Neural cell (in vitro differentiated cells): ENCODE results near the gene ATP6V1F. TPM values are rescaled to one million over a fixed set of nuclear protein-coding genes. Genes with fewer than 3 reads are reported as not detected.

Experiments used
- H2AFZ ChIP-seq: fragments of 200-600, 300-800 bp; sonication (generic), shearing (Covaris generic); 2 replicates; pipeline ENCODE4 v1.6.0; 2014; ENCODE audit warnings: low read depth, mild to moderate bottlenecking, antibody characterized with exemption, low read length, moderate library complexity
- H3F3A ChIP-seq: fragments of 200-600 bp; shearing (Covaris generic); 2 replicates; pipeline ENCODE4 v1.6.1; 2016; ENCODE audit warnings: mild to moderate bottlenecking, moderate library complexity, mixed read lengths, antibody characterized with exemption, low read length; ENCODE audit not compliant: insufficient read depth, poor library complexity, severe bottlenecking
- H3K27ac ChIP-seq: fragments of 200-600, 300-800 bp; sonication (generic), shearing (Covaris generic); 2 replicates; pipeline ENCODE4 v1.5.1; 2014; ENCODE audit warnings: mild to moderate bottlenecking, low read length, moderate library complexity
- H3K27me3 ChIP-seq: fragments of 300-800, 200-600 bp; sonication (generic), shearing (Covaris generic); 2 replicates; pipeline ENCODE4 v1.6.0; 2014; ENCODE audit warnings: mild to moderate bottlenecking, low read depth, low read length, moderate library complexity; ENCODE audit not compliant: insufficient read depth
- H3K36me3 ChIP-seq: fragments of 300-800, 200-600 bp; sonication (generic), shearing (Covaris generic); 2 replicates; pipeline ENCODE4 v1.5.1; 2014; ENCODE audit warnings: mild to moderate bottlenecking, antibody characterized with exemption, low read length, moderate library complexity; ENCODE audit not compliant: insufficient read depth
- H3K4me2 ChIP-seq: fragments of 300-800, 200-600 bp; sonication (generic), shearing (Covaris generic); 2 replicates; pipeline ENCODE4 v1.6.0; 2014; ENCODE audit warnings: mild to moderate bottlenecking, low read length
- H3K4me3 ChIP-seq: fragments of 300-800, 200-600 bp; sonication (generic), shearing (Covaris generic); 2 replicates; pipeline ENCODE4 v1.5.1; 2014; ENCODE audit warnings: mild to moderate bottlenecking, low read length, moderate library complexity
- H3K79me2 ChIP-seq: fragments of 200-600 bp; shearing (Covaris generic); replicated peaks from 2 replicates; pipeline ENCODE4 v1.6.0; 2014; ENCODE audit warnings: mild to moderate bottlenecking, low read length, moderate library complexity; ENCODE audit not compliant: insufficient read depth
- H3K9ac ChIP-seq: fragments of 300-800, 200-600 bp; sonication (generic), shearing (Covaris generic); 2 replicates; pipeline ENCODE4 v1.6.1; 2016; ENCODE audit warnings: mild to moderate bottlenecking, low read length, mixed read lengths
- H3K9me2 ChIP-seq: fragments of 200-600 bp; shearing (Covaris generic); 2 replicates; pipeline ENCODE4 v1.6.1; 2016; ENCODE audit warnings: mild to moderate bottlenecking, low read length, mixed read lengths; ENCODE audit not compliant: insufficient read depth
- H3K9me3 ChIP-seq: fragments of 200-600, 300-800 bp; sonication (generic), shearing (Covaris generic); 2 replicates; pipeline ENCODE4 v1.6.1; 2016; ENCODE audit warnings: mild to moderate bottlenecking, mixed run types, low read length, moderate library complexity, mixed read lengths
- H4K20me1 ChIP-seq: fragments of 200-600 bp; shearing (Covaris generic); 2 replicates; pipeline ENCODE4 v1.6.1; 2016; ENCODE audit warnings: mild to moderate bottlenecking, mixed run types; ENCODE audit not compliant: insufficient read depth
- EP300 ChIP-seq: fragments of 450-650 bp; conservative IDR thresholded peaks from 2 replicates; pipeline ENCODE4 v1.6.1; 2014; ENCODE audit warnings: antibody characterized with exemption, mild to moderate bottlenecking, moderate library complexity; ENCODE audit not compliant: poor library complexity, severe bottlenecking
- EZH2 ChIP-seq: fragments of 200-600, 300-800 bp; shearing (Covaris generic), sonication (generic); IDR thresholded peaks from 2 replicates; pipeline ENCODE4 v1.6.1; 2014; ENCODE audit warnings: antibody characterized with exemption, low read length, borderline replicate concordance, mild to moderate bottlenecking; ENCODE audit not compliant: insufficient read depth, poor library complexity, severe bottlenecking
- MXI1 ChIP-seq: fragments of 450-650 bp; conservative IDR thresholded peaks from 2 replicates; pipeline ENCODE4 v1.6.1; 2014; ENCODE audit warnings: antibody characterized with exemption, mild to moderate bottlenecking; ENCODE audit not compliant: poor library complexity, severe bottlenecking
- POLR2AphosphoS5 ChIP-seq: IDR thresholded peaks from 2 replicates; pipeline ENCODE4 v1.6.1; 2012
- RAD21 ChIP-seq: fragments of 450-650 bp; conservative IDR thresholded peaks from 2 replicates; pipeline ENCODE4 v1.6.1; 2014; ENCODE audit warnings: antibody characterized with exemption, mild to moderate bottlenecking, moderate library complexity
- REST ChIP-seq: IDR thresholded peaks from 2 replicates; pipeline ENCODE4 v1.6.1; 2012; ENCODE audit warnings: borderline replicate concordance
- SMC3 ChIP-seq: fragments of 450-650 bp; conservative IDR thresholded peaks from 2 replicates; pipeline ENCODE4 v1.6.1; 2014; ENCODE audit warnings: antibody characterized with exemption, mild to moderate bottlenecking, moderate library complexity; ENCODE audit not compliant: poor library complexity
- TAF1 ChIP-seq: IDR thresholded peaks from 2 replicates; pipeline ENCODE4 v1.6.1; 2012; ENCODE audit warnings: low read depth
- polyA plus RNA-seq: library from polyadenylated mRNA; depleted of rRNA; stranded (reverse); fragments of >200 nt; gene quantifications from 2 replicates; pipeline ENCODE4 v1.2.3, GENCODE V29; 2014
- TF ChIP-seq, protein P1 (sequence below): fragments of 450-650 bp; IDR thresholded peaks from 2 replicates; pipeline ENCODE4 v1.5.1; 2014; ENCODE audit warnings: antibody characterized with exemption, mild to moderate bottlenecking, moderate library complexity; ENCODE audit not compliant: poor library complexity, severe bottlenecking

Gene ATP6V1F
- polyA plus RNA-seq, 1 donor from 2014 or later, result 246 TPM

DNA sequence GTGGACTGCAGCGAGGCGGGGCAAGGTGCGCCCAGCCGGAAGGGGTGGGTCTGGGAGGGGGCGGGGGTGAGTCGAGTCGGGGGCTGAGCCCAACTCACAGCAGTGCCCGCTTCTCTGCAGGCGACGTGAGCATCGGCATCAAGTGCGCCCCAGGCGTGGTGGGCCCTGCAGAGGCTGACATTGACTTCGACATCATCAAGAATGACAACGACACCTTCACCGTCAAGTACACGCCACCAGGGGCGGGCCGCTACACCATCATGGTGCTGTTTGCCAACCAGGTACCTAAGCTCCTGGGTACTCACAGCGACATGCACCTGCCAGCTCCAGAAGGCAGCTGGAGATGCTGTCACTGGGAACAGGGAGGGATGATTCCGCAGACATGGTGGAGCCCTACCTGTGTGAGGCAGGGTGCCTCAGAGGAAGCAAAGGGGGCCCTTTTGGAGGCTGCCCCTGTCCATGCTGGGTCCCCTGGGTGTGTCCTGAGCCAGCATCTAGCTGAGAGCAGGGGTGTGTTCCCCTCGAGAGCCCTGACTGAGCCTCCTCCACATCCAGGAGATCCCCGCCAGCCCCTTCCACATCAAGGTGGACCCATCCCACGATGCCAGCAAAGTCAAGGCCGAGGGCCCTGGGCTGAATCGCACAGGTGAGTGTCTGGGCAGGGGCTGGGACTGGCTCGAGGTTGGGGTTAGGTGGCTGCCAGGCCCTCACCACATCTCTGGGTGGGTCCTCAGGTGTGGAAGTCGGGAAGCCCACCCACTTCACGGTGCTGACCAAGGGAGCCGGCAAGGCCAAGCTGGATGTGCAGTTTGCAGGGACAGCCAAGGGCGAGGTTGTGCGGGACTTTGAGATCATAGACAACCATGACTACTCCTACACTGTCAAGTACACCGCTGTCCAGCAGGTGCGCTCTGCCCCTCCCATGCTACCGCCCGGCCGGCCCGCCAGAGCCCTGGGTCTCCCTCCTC is 19.7 kb upstream of the ATP6V1F start:
- no peaks in the 10 kb centered on the region for H4K20me1 ChIP-seq
- H2AFZ ChIP-seq, result no peak overlapping the region
- H3K79me2 ChIP-seq, result no peaks in the 10 kb centered on the region
- no peaks in the 10 kb centered on the region for H3K36me3 ChIP-seq
- no peaks in the 10 kb centered on the region for H3F3A ChIP-seq
- H3K9me3 ChIP-seq, result no peaks in the 10 kb centered on the region
- H3K9ac ChIP-seq, result no peak overlapping the region
- H3K4me3 ChIP-seq, result no peak overlapping the region
- H3K27ac ChIP-seq, result no peak overlapping the region
- TF ChIP-seq EZH2, result no peak
- no peak for TF ChIP-seq SMC3
- no peak for TF ChIP-seq POLR2AphosphoS5
- no peak for TF ChIP-seq EP300
- no peak for TF ChIP-seq MXI1
- TF ChIP-seq REST, result no peak
- TF ChIP-seq TAF1, result no peak
- TF ChIP-seq, protein P1, sequence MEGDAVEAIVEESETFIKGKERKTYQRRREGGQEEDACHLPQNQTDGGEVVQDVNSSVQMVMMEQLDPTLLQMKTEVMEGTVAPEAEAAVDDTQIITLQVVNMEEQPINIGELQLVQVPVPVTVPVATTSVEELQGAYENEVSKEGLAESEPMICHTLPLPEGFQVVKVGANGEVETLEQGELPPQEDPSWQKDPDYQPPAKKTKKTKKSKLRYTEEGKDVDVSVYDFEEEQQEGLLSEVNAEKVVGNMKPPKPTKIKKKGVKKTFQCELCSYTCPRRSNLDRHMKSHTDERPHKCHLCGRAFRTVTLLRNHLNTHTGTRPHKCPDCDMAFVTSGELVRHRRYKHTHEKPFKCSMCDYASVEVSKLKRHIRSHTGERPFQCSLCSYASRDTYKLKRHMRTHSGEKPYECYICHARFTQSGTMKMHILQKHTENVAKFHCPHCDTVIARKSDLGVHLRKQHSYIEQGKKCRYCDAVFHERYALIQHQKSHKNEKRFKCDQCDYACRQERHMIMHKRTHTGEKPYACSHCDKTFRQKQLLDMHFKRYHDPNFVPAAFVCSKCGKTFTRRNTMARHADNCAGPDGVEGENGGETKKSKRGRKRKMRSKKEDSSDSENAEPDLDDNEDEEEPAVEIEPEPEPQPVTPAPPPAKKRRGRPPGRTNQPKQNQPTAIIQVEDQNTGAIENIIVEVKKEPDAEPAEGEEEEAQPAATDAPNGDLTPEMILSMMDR, result no peak
- no peak for TF ChIP-seq RAD21
- H3K9me2 ChIP-seq, result no peaks in the 10 kb centered on the region
- H3K27me3 ChIP-seq, result no peaks in the 10 kb centered on the region
- H3K4me2 ChIP-seq, result no peak overlapping the region

DNA sequence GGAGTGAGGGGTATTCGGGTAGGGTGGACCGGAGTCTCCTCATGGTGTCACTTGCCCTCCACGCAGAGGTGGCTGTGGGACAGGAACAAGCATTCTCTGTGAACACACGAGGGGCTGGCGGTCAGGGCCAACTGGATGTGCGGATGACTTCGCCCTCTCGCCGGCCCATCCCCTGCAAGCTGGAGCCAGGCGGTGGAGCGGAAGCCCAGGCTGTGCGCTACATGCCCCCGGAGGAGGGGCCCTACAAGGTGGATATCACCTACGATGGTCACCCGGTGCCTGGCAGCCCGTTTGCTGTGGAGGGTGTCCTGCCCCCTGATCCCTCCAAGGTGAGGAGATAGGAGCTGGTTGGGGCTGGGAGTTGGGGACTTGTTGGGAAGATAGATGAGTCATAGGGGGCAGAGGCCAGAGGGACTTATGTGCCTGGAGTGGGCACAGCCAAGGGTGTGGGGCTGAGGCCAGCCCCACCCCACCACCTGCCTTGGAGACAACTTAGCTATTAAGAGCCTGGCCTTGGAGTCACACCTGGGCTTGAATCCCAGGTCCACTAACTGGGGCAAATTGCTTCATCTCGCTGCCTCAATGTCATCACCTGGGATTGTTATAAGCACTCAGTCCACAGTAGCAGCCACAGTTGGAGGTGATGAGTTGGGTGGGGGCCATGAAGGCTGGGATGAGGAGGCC is 18.6 kb upstream of the ATP6V1F start:
- no peak overlapping the region for H3K4me3 ChIP-seq
- no peaks in the 10 kb centered on the region for H3K9me3 ChIP-seq
- no peaks in the 10 kb centered on the region for H3K36me3 ChIP-seq
- no peaks in the 10 kb centered on the region for H4K20me1 ChIP-seq
- H3K27me3 ChIP-seq, result no peaks in the 10 kb centered on the region
- H3K4me2 ChIP-seq, result no peak overlapping the region
- no peaks in the 10 kb centered on the region for H3K79me2 ChIP-seq
- H3F3A ChIP-seq, result no peaks in the 10 kb centered on the region
- no peak overlapping the region for H2AFZ ChIP-seq
- H3K27ac ChIP-seq, result no peak overlapping the region
- H3K9ac ChIP-seq, result no peak overlapping the region
- TF ChIP-seq TAF1, result no peak
- no peak for TF ChIP-seq SMC3
- no peak for TF ChIP-seq MXI1
- no peak for TF ChIP-seq EZH2
- no peak for TF ChIP-seq POLR2AphosphoS5
- TF ChIP-seq REST, result no peak
- no peak for TF ChIP-seq EP300
- TF ChIP-seq, protein P1, result no peak
- no peak for TF ChIP-seq RAD21
- H3K9me2 ChIP-seq, result no peaks in the 10 kb centered on the region
